Measurements from ENCODE around the gene ATOX1. TPM values are rescaled to one million over a fixed set of nuclear protein-coding genes. Genes with fewer than 3 reads are reported as not detected.
A peak's percentile ranks its signal among the peaks of the same experiment; 100 is the strongest.

ATOX1 gene
- total RNA-seq, 1 donor from 2014 or later: 179 TPM

GRCh38 chr5:151739395-151739794, 19.0 kb downstream of the ATOX1 start:
- Histone ChIP-seq H3K9me3 (no peaks in the 10 kb centered on the region), H3K27me3 (no peaks in the 10 kb centered on the region), H3K27ac (peak overlapping the region; percentile 86 to 89), H3K36me3 (peaks cover 5 to 8% of the 10 kb centered on the region in 2 donors), H3K4me1 (peaks cover 4 to 27% of the 10 kb centered on the region in 2 donors), H3K4me3 (no peak overlapping the region)
- TF ChIP-seq CTCF (IDR thresholded peaks at IDR 0.05): no peak
- no peak for DNase-seq (ENCODE audit: low spot score in 2 of 2)
- intact Hi-C loops (cut with DNase I): no loop called here

- DNase-seq (ENCODE audit: low spot score in 2 of 2): no peak
- no peak overlapping the region for H3K4me3 ChIP-seq
- no peaks in the 10 kb centered on the region for H3K9me3 ChIP-seq
- TF ChIP-seq CTCF (IDR thresholded peaks at IDR 0.05): no peak
- no peaks in the 10 kb centered on the region for H3K27me3 ChIP-seq
- peaks cover 4 to 27% of the 10 kb centered on the region in 2 donors for H3K4me1 ChIP-seq
- H3K27ac ChIP-seq: peak overlapping the region; percentile 3 to 6
- peaks cover 5 to 8% of the 10 kb centered on the region in 2 donors for H3K36me3 ChIP-seq
- intact Hi-C loops (cut with DNase I): no loop called here
Observed at GRCh38 chr5:151738125-151738848, 20.1 kb downstream of the ATOX1 start.

- Histone ChIP-seq H3K36me3 (peaks cover 0 to 5% of the 10 kb centered on the region in 2 donors), H3K27ac (no peak overlapping the region), H3K27me3 (no peaks in the 10 kb centered on the region), H3K9me3 (no peaks in the 10 kb centered on the region), H3K4me1 (peaks cover 3 to 27% of the 10 kb centered on the region in 2 donors), H3K4me3 (no peak overlapping the region)
- no peak for TF ChIP-seq CTCF (IDR thresholded peaks at IDR 0.05)
- intact Hi-C loops (cut with DNase I): no loop called here
- no peak for DNase-seq (ENCODE audit: low spot score in 2 of 2)
Observed at GRCh38 chr5:151737431-151737830, 21.0 kb downstream of the ATOX1 start.

GRCh38 chr5:151735646-151736045, 22.8 kb downstream of the ATOX1 start:
- Histone ChIP-seq H3K36me3 (peaks cover 0 to 5% of the 10 kb centered on the region in 2 donors), H3K9me3 (no peaks in the 10 kb centered on the region), H3K4me3 (no peak overlapping the region), H3K4me1 (peaks cover 0 to 12% of the 10 kb centered on the region in 2 donors), H3K27ac (no peak overlapping the region), H3K27me3 (no peaks in the 10 kb centered on the region)
- DNase-seq (ENCODE audit: low spot score in 2 of 2): no peak
- TF ChIP-seq CTCF (IDR thresholded peaks at IDR 0.05): no peak
- intact Hi-C loops (cut with DNase I): no loop called here

GRCh38 chr5:151734064-151734408, 24.4 kb downstream of the ATOX1 start:
- Histone ChIP-seq H3K4me3 (no peak overlapping the region), H3K27me3 (no peaks in the 10 kb centered on the region), H3K9me3 (peaks cover 0 to 4% of the 10 kb centered on the region in 2 donors), H3K36me3 (peaks cover 0 to 5% of the 10 kb centered on the region in 2 donors), H3K27ac (no peak overlapping the region), H3K4me1 (no peaks in the 10 kb centered on the region)
- TF ChIP-seq CTCF (IDR thresholded peaks at IDR 0.05): no peak
- no peak for DNase-seq (ENCODE audit: low spot score in 2 of 2)
- intact Hi-C loops (cut with DNase I): no loop called here

Data from ascending aorta (tissue), 2 donors.